Sigmoid colon (tissue), 4 donors: ENCODE results near the gene TENM3.

ENCODE experiments used
- CTCF ChIP-seq, 4 experiments: fragments of 450-650 bp in 3 of 4; fragments of 200-600 bp in 1 of 4; IDR thresholded peaks; one replicate each; pipeline ENCODE4 v1.5.1; 2016 to 2019; ENCODE audit warnings: antibody characterized with exemption in 4 of 4, mild to moderate bottlenecking in 3 of 4, moderate library complexity in 2 of 4
- EP300 ChIP-seq, 4 donors: sonication (generic); formaldehyde crosslinking; IDR thresholded peaks; one replicate each; pipeline ENCODE4 v1.6.1; 2017; ENCODE audit warnings: antibody characterized with exemption in 4 of 4

DNA sequence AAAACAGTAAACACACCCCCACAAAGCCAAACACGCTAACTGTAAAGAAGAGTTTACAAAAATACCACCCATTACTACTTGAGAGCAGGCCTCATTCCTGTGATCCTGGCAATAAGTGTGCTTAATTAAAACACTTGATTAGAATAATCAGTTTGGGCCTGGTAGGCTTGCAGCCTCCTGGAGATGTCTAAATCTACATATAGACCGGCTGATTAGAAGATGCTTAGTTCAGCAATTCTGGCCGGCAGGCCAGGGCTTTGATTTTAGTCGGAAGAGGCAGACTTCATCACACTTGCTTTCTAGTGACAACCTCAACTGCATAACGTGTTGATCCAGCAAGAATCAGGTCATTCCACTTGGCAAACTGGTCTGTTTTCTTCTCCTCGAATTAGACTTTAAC is 560.0 kb downstream of the TENM3 start:
- no peak for TF ChIP-seq CTCF (IDR thresholded peaks at IDR 0.05)
- no peak for TF ChIP-seq EP300 (IDR thresholded peaks at IDR 0.05)
